PC-9 (cell line): ENCODE measurements around the gene LAMP5. TPM values are rescaled to one million over a fixed set of nuclear protein-coding genes. Genes with fewer than 3 reads are reported as not detected.

Source experiments
- BruUV-seq: library from RNA; stranded (reverse); fragments of 400-500 nt; replicated peaks from 2 replicates; lab custom pipeline; 2021; lab: Mats Ljungman, UMichigan
- CTCF ChIA-PET: fragments of 300-600 bp; sonication (Branson Sonifier 250); formaldehyde crosslinking; loops from one replicate; lab custom pipeline; 2022; ENCODE audit warnings: antibody characterized with exemption; lab: Charles Lee
- POLR2A ChIA-PET: fragments of 300-600 bp; sonication (Branson Sonifier 250); formaldehyde crosslinking; loops from one replicate; lab custom pipeline; 2022; ENCODE audit warnings: antibody characterized with exemption; ENCODE audit not compliant: unreplicated experiment; lab: Charles Lee
- DNase-seq, 2 experiments: peaks; one replicate each; pipeline versions ENCODE4 v3.0.0 to v3.0.0-alpha.2; 2015 to 2022; ENCODE audit warnings: mixed read lengths in 1 of 2
- H2AFZ ChIP-seq: fragments of 200-600 bp; sonication (generic); 2 replicates; pipeline ENCODE4 v1.8.1; 2017; ENCODE audit warnings: antibody characterized with exemption
- H3F3A ChIP-seq: fragments of 200-600 bp; sonication (generic); 2 replicates; pipeline ENCODE4 v1.8.1; 2017; ENCODE audit warnings: antibody characterized with exemption, mild to moderate bottlenecking, low read depth; ENCODE audit not compliant: insufficient read depth
- H3K27ac ChIP-seq: fragments of 200-600 bp; sonication (generic); 2 replicates; pipeline ENCODE4 v1.6.1; 2016; ENCODE audit warnings: mixed run types
- H3K27me3 ChIP-seq: fragments of 200-600 bp; sonication (generic); 2 replicates; pipeline ENCODE4 v1.6.1; 2016; ENCODE audit warnings: low read depth, mixed run types; ENCODE audit not compliant: insufficient read depth
- H3K36me3 ChIP-seq: fragments of 200-600 bp; sonication (generic); 2 replicates; pipeline ENCODE4 v1.6.1; 2016; ENCODE audit warnings: low read depth, mixed run types
- H3K4me1 ChIP-seq: fragments of 200-600 bp; sonication (generic); replicated peaks from 2 replicates; pipeline ENCODE4 v1.6.1; 2016; ENCODE audit warnings: mixed run types; ENCODE audit not compliant: insufficient read depth
- H3K4me2 ChIP-seq: fragments of 200-600 bp; sonication (generic); 2 replicates; pipeline ENCODE4 v1.6.1; 2017; ENCODE audit warnings: mixed run types
- H3K4me3 ChIP-seq: fragments of 200-600 bp; sonication (generic); 2 replicates; pipeline ENCODE4 v1.6.1; 2016; ENCODE audit warnings: mixed run types
- H3K79me2 ChIP-seq: fragments of 200-600 bp; sonication (generic); 2 replicates; pipeline ENCODE4 v1.6.1; 2017; ENCODE audit warnings: low read depth, mixed run types
- H3K9me2 ChIP-seq: fragments of 200-600 bp; sonication (generic); 2 replicates; pipeline ENCODE4 v1.8.1; 2017; ENCODE audit warnings: mild to moderate bottlenecking; ENCODE audit not compliant: insufficient read depth
- H3K9me3 ChIP-seq: fragments of 200-600 bp; sonication (generic); 2 replicates; pipeline ENCODE4 v1.8.1; 2016; ENCODE audit warnings: low read depth; ENCODE audit not compliant: insufficient read depth
- H4K20me1 ChIP-seq: fragments of 200-600 bp; sonication (generic); 2 replicates; pipeline ENCODE4 v1.8.1; 2017; ENCODE audit not compliant: insufficient read depth
- CTCF ChIP-seq: fragments of 200-600 bp; sonication (generic); conservative IDR thresholded peaks from 2 replicates; pipeline ENCODE4 v1.6.1; 2017; ENCODE audit warnings: mixed run types, antibody characterized with exemption, mild to moderate bottlenecking, moderate library complexity
- EZH2 ChIP-seq: fragments of 200-600 bp; sonication (generic); IDR thresholded peaks from 2 replicates; pipeline ENCODE4 v1.8.0; 2017; ENCODE audit warnings: antibody characterized with exemption, low read depth
- intact Hi-C: fragments of 100-400 bp; cut with micrococcal nuclease; formaldehyde crosslinking; loops from one replicate; pipeline ENCODE4 v1.10.0; 2022; ENCODE audit not compliant: unreplicated experiment
- total RNA-seq: library from RNA; stranded (reverse); gene quantifications from 2 replicates; pipeline ENCODE4 v1.2.3, GENCODE V29; 2021

The LAMP5 gene
- total RNA-seq, 1 experiment from 2014 or later, result not detected

DNA sequence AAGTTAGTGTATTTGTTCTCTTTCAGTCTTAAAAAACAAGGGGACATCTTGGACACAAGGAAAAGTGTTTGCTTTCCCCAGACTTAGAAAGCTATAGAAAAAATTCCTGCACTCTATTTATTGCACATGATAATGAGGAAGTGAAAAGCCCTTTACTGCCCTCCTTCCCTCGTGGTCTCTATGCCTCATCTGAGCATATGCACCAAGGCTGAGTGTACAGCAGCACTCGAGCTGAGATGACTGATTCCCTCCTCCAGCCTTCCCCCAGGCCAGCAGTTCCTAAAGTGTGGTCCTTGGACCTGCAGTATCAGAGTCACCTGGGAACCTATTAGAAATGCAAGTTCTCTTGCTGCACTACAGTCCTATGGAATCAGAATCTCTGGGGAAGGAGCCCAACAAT, 14.3 kb upstream of the LAMP5 start:
- no peak overlapping the region for H3K4me3 ChIP-seq
- no TSS peak for BruUV-seq
- H3K9me3 ChIP-seq, result no peaks in the 10 kb centered on the region
- H3K27me3 ChIP-seq, result peaks cover 34% of the 10 kb centered on the region; the same call in 1 of the 2 replicates
- no peaks in the 10 kb centered on the region for H3K4me1 ChIP-seq
- H3K4me2 ChIP-seq, result no peak overlapping the region
- TF ChIP-seq CTCF, result no peak
- no peak for TF ChIP-seq EZH2
- H3K27ac ChIP-seq, result no peak overlapping the region
- POLR2A ChIA-PET, result no interaction called here
- 0 out of 2 replicates have a peak, but pooled peaks cover 3% of the 10 kb centered on the region for H3K9me2 ChIP-seq
- H2AFZ ChIP-seq, result no peak overlapping the region
- CTCF ChIA-PET, result no interaction called here
- H3K36me3 ChIP-seq, result no peaks in the 10 kb centered on the region
- H3F3A ChIP-seq, result no peaks in the 10 kb centered on the region
- H3K79me2 ChIP-seq, result no peaks in the 10 kb centered on the region
- intact Hi-C loops, result no loop called here
- DNase-seq, result no peak
- H4K20me1 ChIP-seq, result no peaks in the 10 kb centered on the region

- Histone ChIP-seq H3K79me2 (no peaks in the 10 kb centered on the region), H2AFZ (no peak overlapping the region), H3K27me3 (peaks cover 34% of the 10 kb centered on the region), H3K9me2 (0 out of 2 replicates have a peak, but pooled peaks cover 3% of the 10 kb centered on the region), H4K20me1 (no peaks in the 10 kb centered on the region), H3F3A (no peaks in the 10 kb centered on the region), H3K36me3 (no peaks in the 10 kb centered on the region), H3K4me2 (no peak overlapping the region), H3K4me3 (no peak overlapping the region), H3K9me3 (no peaks in the 10 kb centered on the region), H3K27ac (no peak overlapping the region), H3K4me1 (no peaks in the 10 kb centered on the region)
- BruUV-seq, result no TSS peak
- intact Hi-C loops, result no loop called here
- POLR2A ChIA-PET, result no interaction called here
- CTCF ChIA-PET, result no interaction called here
- no peak for DNase-seq
- TF ChIP-seq EZH2 (no peak), CTCF (no peak)
Observed at GRCh38 chr20:9501473-9501872, 12.9 kb upstream of the LAMP5 start.

- no peaks in the 10 kb centered on the region for H3F3A ChIP-seq
- no TSS peak for BruUV-seq
- H3K36me3 ChIP-seq, result no peaks in the 10 kb centered on the region
- no peak overlapping the region for H3K4me2 ChIP-seq
- H3K27ac ChIP-seq, result no peak overlapping the region
- ChIA-PET POLR2A (interaction anchor here (0.7 kb wide), 1 partner anchor 384 kb away, joined by 3 read pairs; no protein-coding TSS in a partner anchor), CTCF (no interaction called here)
- no peaks in the 10 kb centered on the region for H3K79me2 ChIP-seq
- intact Hi-C loops, result no loop called here
- no peaks in the 10 kb centered on the region for H4K20me1 ChIP-seq
- H3K4me1 ChIP-seq, result no peaks in the 10 kb centered on the region
- H3K9me2 ChIP-seq, result 0 out of 2 replicates have a peak, but pooled peaks cover 3% of the 10 kb centered on the region
- no peaks in the 10 kb centered on the region for H3K9me3 ChIP-seq
- no peak overlapping the region for H2AFZ ChIP-seq
- DNase-seq, result no peak
- TF ChIP-seq CTCF (no peak), EZH2 (no peak)
- H3K27me3 ChIP-seq, result peaks cover 56% of the 10 kb centered on the region
- H3K4me3 ChIP-seq, result no peak overlapping the region
Observed at GRCh38 chr20:9503526-9504245, 10.7 kb upstream of the LAMP5 start.
